Right atrium auricular region (tissue), 2 donors: ENCODE measurements around the gene ZMIZ2. TPM values are rescaled to one million over a fixed set of nuclear protein-coding genes. Genes with fewer than 3 reads are reported as not detected.
"Not testable (repeated sequence)": the region's sequence is repeated elsewhere in the genome, so short reads cannot be mapped to it uniquely, and the experiment has no call there.

Source experiments
- DNase-seq: peaks from one replicate; pipeline ENCODE4 v3.0.0-alpha.2; 2019; ENCODE audit warnings: low spot score
- H3K27ac ChIP-seq, 2 donors: fragments of 200-600 bp; sonication (generic); 1 replicate in 1 of 2; 2 replicates in 1 of 2; pipeline ENCODE4 v1.5.1; 2016 to 2019
- H3K27me3 ChIP-seq, 2 donors: fragments of 200-600 bp; sonication (generic); one replicate each; pipeline versions ENCODE4 v1.5.1 to v1.6.0; 2017 to 2019
- H3K36me3 ChIP-seq: fragments of 200-600 bp; sonication (generic); one replicate; pipeline ENCODE4 v1.5.1; 2016
- H3K4me1 ChIP-seq, 2 donors: fragments of 200-600 bp; sonication (generic); one replicate each; pipeline versions ENCODE4 v1.5.1 to v1.6.0; 2017 to 2019
- H3K4me3 ChIP-seq, 2 donors: fragments of 200-600 bp; sonication (generic); 1 replicate in 1 of 2; 2 replicates in 1 of 2; pipeline ENCODE4 v1.5.1; 2017 to 2019; ENCODE audit warnings: mild to moderate bottlenecking in 1 of 2, moderate library complexity in 1 of 2
- H3K9me3 ChIP-seq, 2 donors: fragments of 200-600 bp; sonication (generic); one replicate each; pipeline ENCODE4 v1.5.1; 2019
- total RNA-seq, 2 donors: library from RNA; depleted of rRNA; stranded (reverse); fragments of >200 nt; gene quantifications; one replicate each; pipeline ENCODE4 v1.1.0, GENCODE V29; 2016
- TF ChIP-seq, protein P1 (sequence below), 2 donors: fragments of 200-600 bp; sonication (generic); IDR thresholded peaks; one replicate each; pipeline ENCODE4 v1.5.1; 2019; ENCODE audit warnings: antibody characterized with exemption in 2 of 2

Gene ZMIZ2
- total RNA-seq, 2 donors from 2014 or later: 14.1 to 21.3 TPM

DNA sequence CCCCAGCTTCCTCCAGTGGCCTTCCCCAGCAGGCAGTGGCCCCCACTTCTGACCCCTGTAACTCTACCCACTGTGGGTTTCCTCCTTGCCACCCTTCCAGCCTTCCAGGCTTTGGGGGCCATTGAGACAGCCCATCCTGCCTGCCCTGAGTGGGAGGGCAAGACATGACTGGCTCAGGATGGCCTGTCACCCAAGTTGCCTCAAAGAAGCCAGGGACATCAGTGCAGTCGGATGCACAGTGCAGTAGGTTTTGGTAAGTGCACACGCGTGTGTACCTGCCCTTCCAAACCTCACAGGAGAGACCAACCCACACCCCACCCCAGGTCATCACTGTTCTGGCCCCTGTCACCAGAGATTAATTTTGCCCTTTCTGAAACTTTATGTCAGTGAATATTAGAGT, 22.7 kb downstream of the ZMIZ2 start:
- peaks cover 14% of the 10 kb centered on the region for H3K36me3 ChIP-seq
- H3K27ac ChIP-seq: no peak overlapping the region
- TF ChIP-seq, protein P1, sequence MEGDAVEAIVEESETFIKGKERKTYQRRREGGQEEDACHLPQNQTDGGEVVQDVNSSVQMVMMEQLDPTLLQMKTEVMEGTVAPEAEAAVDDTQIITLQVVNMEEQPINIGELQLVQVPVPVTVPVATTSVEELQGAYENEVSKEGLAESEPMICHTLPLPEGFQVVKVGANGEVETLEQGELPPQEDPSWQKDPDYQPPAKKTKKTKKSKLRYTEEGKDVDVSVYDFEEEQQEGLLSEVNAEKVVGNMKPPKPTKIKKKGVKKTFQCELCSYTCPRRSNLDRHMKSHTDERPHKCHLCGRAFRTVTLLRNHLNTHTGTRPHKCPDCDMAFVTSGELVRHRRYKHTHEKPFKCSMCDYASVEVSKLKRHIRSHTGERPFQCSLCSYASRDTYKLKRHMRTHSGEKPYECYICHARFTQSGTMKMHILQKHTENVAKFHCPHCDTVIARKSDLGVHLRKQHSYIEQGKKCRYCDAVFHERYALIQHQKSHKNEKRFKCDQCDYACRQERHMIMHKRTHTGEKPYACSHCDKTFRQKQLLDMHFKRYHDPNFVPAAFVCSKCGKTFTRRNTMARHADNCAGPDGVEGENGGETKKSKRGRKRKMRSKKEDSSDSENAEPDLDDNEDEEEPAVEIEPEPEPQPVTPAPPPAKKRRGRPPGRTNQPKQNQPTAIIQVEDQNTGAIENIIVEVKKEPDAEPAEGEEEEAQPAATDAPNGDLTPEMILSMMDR (IDR thresholded peaks at IDR 0.05): no peak
- peaks cover 0 to 41% of the 10 kb centered on the region in 2 donors for H3K4me1 ChIP-seq
- no peak overlapping the region for H3K4me3 ChIP-seq
- no peak for DNase-seq
- no peaks in the 10 kb centered on the region for H3K9me3 ChIP-seq
- H3K27me3 ChIP-seq: no peaks in the 10 kb centered on the region

DNA sequence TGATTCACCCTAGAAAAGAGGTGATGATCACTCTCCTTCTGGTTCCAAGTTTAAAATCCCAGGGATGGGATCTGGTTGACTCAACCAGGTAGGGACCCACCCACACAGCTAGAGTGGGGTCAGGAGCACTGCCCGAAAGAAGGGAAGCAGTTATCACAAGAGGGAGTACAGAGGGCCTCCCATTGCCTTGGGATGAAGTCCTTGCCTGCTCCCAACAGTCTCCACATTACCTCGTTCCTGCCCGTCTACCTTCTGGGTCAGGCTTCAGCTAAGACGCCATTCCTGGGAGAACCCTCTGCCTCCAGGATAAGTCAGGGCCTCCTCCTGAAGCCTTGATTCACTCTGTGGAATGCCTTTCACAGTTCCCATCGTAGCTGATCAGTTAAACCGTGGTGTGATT, 23.8 kb downstream of the ZMIZ2 start:
- no peaks in the 10 kb centered on the region for H3K27me3 ChIP-seq
- H3K9me3 ChIP-seq: no peaks in the 10 kb centered on the region
- peaks cover 5% of the 10 kb centered on the region for H3K36me3 ChIP-seq
- DNase-seq: no peak
- TF ChIP-seq, protein P1 (IDR thresholded peaks at IDR 0.05): no peak
- no peak overlapping the region for H3K4me3 ChIP-seq
- peaks cover 0 to 36% of the 10 kb centered on the region in 2 donors for H3K4me1 ChIP-seq
- no peak overlapping the region for H3K27ac ChIP-seq

DNA sequence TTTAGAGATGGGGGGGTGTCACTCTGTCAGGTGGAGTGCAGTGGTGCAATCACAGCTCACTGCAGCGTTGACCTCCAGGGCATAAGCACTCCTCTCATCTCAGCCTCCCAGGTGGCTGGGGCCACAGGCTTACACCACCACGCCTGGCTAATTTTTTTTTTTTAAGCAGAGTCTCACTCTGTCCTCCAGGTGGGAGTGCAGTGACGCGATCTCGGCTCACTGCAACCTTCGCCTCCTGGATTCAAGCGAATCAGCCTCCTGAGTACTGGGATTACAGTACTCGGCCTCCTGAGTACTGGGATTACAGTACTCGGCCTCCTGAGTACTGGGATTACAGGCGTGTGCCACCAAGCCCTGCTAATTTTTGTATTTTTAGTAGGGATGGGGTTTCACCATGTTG, 24.2 kb downstream of the ZMIZ2 start:
- H3K27me3 ChIP-seq: no peaks in the 10 kb centered on the region
- no peaks in the 10 kb centered on the region for H3K9me3 ChIP-seq
- H3K4me1 ChIP-seq: peaks cover 0 to 32% of the 10 kb centered on the region in 2 donors
- DNase-seq: no peak
- H3K4me3 ChIP-seq: no peak overlapping the region
- H3K27ac ChIP-seq: no peak overlapping the region
- peaks cover 1% of the 10 kb centered on the region for H3K36me3 ChIP-seq
- TF ChIP-seq, protein P1 (IDR thresholded peaks at IDR 0.05): no peak

- not testable (repeated sequence) for H3K9me3 ChIP-seq, H3K27ac ChIP-seq, H3K4me3 ChIP-seq, H3K36me3 ChIP-seq, H3K27me3 ChIP-seq, DNase-seq
- H3K4me1 ChIP-seq: peaks cover 0 to 16% of the 10 kb centered on the region in 2 donors
Measured at GRCh38 chr7:44774486-44774885, 25.8 kb downstream of the ZMIZ2 start.

GRCh38 chr7:44775383-44776107, 26.9 kb downstream of the ZMIZ2 start:
- no peaks in the 10 kb centered on the region for H3K9me3 ChIP-seq
- H3K36me3 ChIP-seq: no peaks in the 10 kb centered on the region
- no peak for DNase-seq
- H3K27me3 ChIP-seq: no peaks in the 10 kb centered on the region
- H3K4me3 ChIP-seq: no peak overlapping the region
- peaks cover 0 to 5% of the 10 kb centered on the region in 2 donors for H3K4me1 ChIP-seq
- no peak overlapping the region for H3K27ac ChIP-seq
- TF ChIP-seq, protein P1 (IDR thresholded peaks at IDR 0.05): no peak

DNA sequence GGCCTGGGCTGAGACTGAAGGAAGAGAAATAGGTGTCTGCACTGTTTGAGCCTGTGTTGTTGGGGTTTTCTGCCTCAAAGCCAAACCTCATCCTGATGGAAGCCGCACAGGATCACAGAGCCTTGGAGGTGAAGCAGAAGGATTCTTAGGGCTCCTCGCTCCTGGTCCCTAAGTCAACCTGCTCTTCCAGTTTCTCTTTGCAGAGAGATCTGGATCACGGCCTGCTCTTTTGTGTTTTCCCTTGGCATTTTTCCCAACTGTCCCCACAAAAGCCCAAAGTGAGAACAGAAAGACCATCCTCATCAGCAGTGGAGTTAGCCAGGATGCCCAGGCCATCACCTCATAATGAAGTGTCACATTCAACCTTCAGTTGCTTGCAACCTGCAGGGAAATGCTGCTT, 27.6 kb downstream of the ZMIZ2 start:
- H3K36me3 ChIP-seq: no peaks in the 10 kb centered on the region
- no peaks in the 10 kb centered on the region for H3K4me1 ChIP-seq
- no peak overlapping the region for H3K27ac ChIP-seq
- H3K27me3 ChIP-seq: no peaks in the 10 kb centered on the region
- H3K4me3 ChIP-seq: no peak overlapping the region
- no peaks in the 10 kb centered on the region for H3K9me3 ChIP-seq
- no peak for DNase-seq
- TF ChIP-seq, protein P1 (IDR thresholded peaks at IDR 0.05): no peak
